Fibroblast of gingiva (primary cell): ENCODE results near the gene KCTD6.
"Not testable (repeated sequence)": the region's sequence is repeated elsewhere in the genome, so short reads cannot be mapped to it uniquely, and the experiment has no call there.

Experiments
- DNase-seq: peaks from one replicate; pipeline ENCODE4 v3.0.0-alpha.2; 2011; ENCODE audit warnings: low read depth

Gene KCTD6

GRCh38 chr3:58524326-58524888 is 32.5 kb downstream of the KCTD6 start:
- DNase-seq: no peak

- DNase-seq: peak; percentile 87
Measured at GRCh38 chr3:58526515-58526957, 34.6 kb downstream of the KCTD6 start.

GRCh38 chr3:58527440-58527839 is 35.5 kb downstream of the KCTD6 start:
- not testable (repeated sequence) for DNase-seq

- peak; percentile 40 for DNase-seq
Measured at GRCh38 chr3:58528629-58529028, 36.7 kb downstream of the KCTD6 start.

- peak; percentile 23 for DNase-seq
Measured at GRCh38 chr3:58529516-58530353, 37.8 kb downstream of the KCTD6 start.

GRCh38 chr3:58530354-58530865 is 38.5 kb downstream of the KCTD6 start:
- DNase-seq: no peak

GRCh38 chr3:58531555-58531954 is 39.7 kb downstream of the KCTD6 start:
- no peak for DNase-seq

GRCh38 chr3:58531956-58532355 is 40.1 kb downstream of the KCTD6 start:
- DNase-seq: no peak

GRCh38 chr3:58532794-58533220 is 40.9 kb downstream of the KCTD6 start:
- DNase-seq: peak; percentile 68

- DNase-seq: no peak
Measured at GRCh38 chr3:58534592-58535494, 42.9 kb downstream of the KCTD6 start.

- no peak for DNase-seq
Measured at GRCh38 chr3:58535531-58536500, 43.9 kb downstream of the KCTD6 start.

GRCh38 chr3:58536501-58537411 is 44.9 kb downstream of the KCTD6 start, which contains the start of gene ACOX2:
Gene ACOX2 (minus strand): TSS chr3:58537190. CDS start chr3:58535106, 2,084 bp downstream.
- peak; percentile 69 for DNase-seq

GRCh38 chr3:58537412-58538301 is 45.8 kb downstream of the KCTD6 start:
- DNase-seq: no peak

GRCh38 chr3:58539626-58540025 is 47.7 kb downstream of the KCTD6 start:
- DNase-seq: no peak

GRCh38 chr3:58540176-58540858 is 48.4 kb downstream of the KCTD6 start:
- DNase-seq: no peak

- DNase-seq: peak; percentile 84
Measured at GRCh38 chr3:58544541-58544940, 52.6 kb downstream of the KCTD6 start.

GRCh38 chr3:58551636-58552180 is 59.8 kb downstream of the KCTD6 start:
- DNase-seq: peak; percentile 67
